ENCODE data around the gene MVB12B.

- TF ChIP-seq CEBPB (IDR thresholded peaks at IDR 0.05; ENCODE audit: low read depth, low read length) (no peak), POLR2A (IDR thresholded peaks at IDR 0.05; ENCODE audit: low read depth, low read length) (no peak), FOS (IDR thresholded peaks at IDR 0.05; ENCODE audit: low read depth, low read length) (no peak), CTCF (conservative IDR thresholded peaks at IDR 0.05; ENCODE audit: low read depth, low read length) (no peak), SMC3 (IDR thresholded peaks at IDR 0.05; ENCODE audit: low read depth, low read length) (no peak), USF2 (IDR thresholded peaks at IDR 0.05; ENCODE audit: low read depth, low read length) (no peak)
Measured at GRCh38 chr9:126440940-126441339, 114.3 kb downstream of the MVB12B start.
